Measurements from ENCODE around the gene SYT1. TPM values are rescaled to one million over a fixed set of nuclear protein-coding genes. Genes with fewer than 3 reads are reported as not detected.

Gene SYT1
- total RNA-seq, 1 experiment from 2014 or later, result 15.8 TPM

DNA sequence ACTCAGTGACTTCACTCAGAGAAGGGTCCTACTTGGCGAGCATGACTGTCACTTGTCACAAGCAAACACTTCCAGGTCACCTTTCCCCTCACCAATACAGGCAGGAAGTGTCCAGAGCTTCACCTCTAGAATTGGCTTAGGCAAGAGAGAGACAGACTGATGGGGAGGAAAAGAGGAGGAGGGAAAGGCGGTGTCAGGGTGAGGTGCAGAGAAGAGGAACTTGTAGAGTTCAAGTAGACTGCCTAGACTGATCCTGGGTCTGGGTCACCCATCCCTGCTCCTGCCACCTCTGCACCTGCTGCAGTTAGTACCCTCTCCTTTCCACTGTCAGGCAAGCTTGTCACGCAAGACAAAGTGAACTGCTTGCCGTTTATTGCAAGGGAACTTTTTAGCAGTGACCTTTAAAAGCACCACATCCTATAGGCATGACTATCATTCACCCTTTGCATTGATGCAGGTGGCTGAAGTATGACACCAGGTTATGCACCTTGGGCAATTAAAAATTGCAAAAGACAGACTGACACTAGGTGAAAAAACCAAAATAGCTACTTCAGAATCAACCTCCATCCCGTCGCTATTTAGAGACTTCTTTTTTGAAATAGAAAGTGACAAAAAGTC, 292.4 kb downstream of the SYT1 start:
- H4K91ac ChIP-seq (ENCODE audit: insufficient read length, low read depth, low read length), result no peak overlapping the region
- H2BK20ac ChIP-seq (ENCODE audit: low read depth, low read length, poor library complexity, severe bottlenecking), result no peak overlapping the region
- no peaks in the 10 kb centered on the region for H3K23me2 ChIP-seq (ENCODE audit: insufficient read length, low read depth, low read length, poor library complexity, severe bottlenecking)
- no peak overlapping the region for H2BK120ac ChIP-seq (ENCODE audit: low read depth, low read length, poor library complexity, severe bottlenecking)
- no peak overlapping the region for H3K9ac ChIP-seq (ENCODE audit: extremely low read depth, insufficient read length, low read length)
- no peak overlapping the region for H4K5ac ChIP-seq (ENCODE audit: insufficient read length, low read depth, low read length)
- DNase-seq, result no peak
- no peak overlapping the region for H3K4me2 ChIP-seq (ENCODE audit: insufficient read depth, insufficient read length, low read length)
- no peaks in the 10 kb centered on the region for H3K79me2 ChIP-seq (ENCODE audit: insufficient read depth, low read length)
- no peak overlapping the region for H3K56ac ChIP-seq (ENCODE audit: insufficient read length, low read depth, low read length)
- Mint-ChIP-seq H3K4me3 (no peak overlapping the region), H3K27ac (no peak overlapping the region; a peak in 1 of 7 replicates), H3K36me3 (ENCODE audit: insufficient read depth in 1 of 3, low read depth in 3 of 3) (no peaks in the 10 kb centered on the region), H3K27me3 (ENCODE audit: low read depth) (no peaks in the 10 kb centered on the region), H3K9me3 (no peaks in the 10 kb centered on the region), H3K4me1 (no peaks in the 10 kb centered on the region)
- no peaks in the 10 kb centered on the region for H3K79me1 ChIP-seq (ENCODE audit: insufficient read depth, low read depth, low read length, poor library complexity, severe bottlenecking)
- H2AK5ac ChIP-seq (ENCODE audit: insufficient read length, low read length), result no peak overlapping the region
- H3K27me3 ChIP-seq (ENCODE audit: insufficient read depth, low read length), result no peaks in the 10 kb centered on the region
- no peak overlapping the region for H3K18ac ChIP-seq (ENCODE audit: insufficient read length, low read depth, low read length)
- no peak overlapping the region for H3K4ac ChIP-seq (ENCODE audit: low read depth, low read length)
- H4K8ac ChIP-seq (replicated peaks; ENCODE audit: insufficient read length, low read depth, low read length), result no peak overlapping the region
- no CpG with 5 or more reads among the region's 6 CpGs for WGBS (ENCODE audit: extremely low coverage, insufficient read length, low lambda C conversion rate)
- no peak overlapping the region for H2BK15ac ChIP-seq (ENCODE audit: low read depth, low read length)
- no peaks in the 10 kb centered on the region for H3K9me3 ChIP-seq (ENCODE audit: control insufficient read depth, low read depth, low read length)
- no peak overlapping the region for H3K23ac ChIP-seq (ENCODE audit: insufficient read length, low read depth, low read length)
- no peaks in the 10 kb centered on the region for H4K20me1 ChIP-seq (ENCODE audit: control insufficient read depth, insufficient read depth, insufficient read length)
- H3K4me1 ChIP-seq (ENCODE audit: insufficient read depth, low read length), result no peaks in the 10 kb centered on the region
- H3K27ac ChIP-seq (ENCODE audit: insufficient read length, low read depth, low read length), result no peak overlapping the region
- no peak overlapping the region for H2BK12ac ChIP-seq (ENCODE audit: insufficient read length, low read depth, low read length)
- H3T11ph ChIP-seq (ENCODE audit: low read length), result no peak overlapping the region
- TF ChIP-seq, protein P1, sequence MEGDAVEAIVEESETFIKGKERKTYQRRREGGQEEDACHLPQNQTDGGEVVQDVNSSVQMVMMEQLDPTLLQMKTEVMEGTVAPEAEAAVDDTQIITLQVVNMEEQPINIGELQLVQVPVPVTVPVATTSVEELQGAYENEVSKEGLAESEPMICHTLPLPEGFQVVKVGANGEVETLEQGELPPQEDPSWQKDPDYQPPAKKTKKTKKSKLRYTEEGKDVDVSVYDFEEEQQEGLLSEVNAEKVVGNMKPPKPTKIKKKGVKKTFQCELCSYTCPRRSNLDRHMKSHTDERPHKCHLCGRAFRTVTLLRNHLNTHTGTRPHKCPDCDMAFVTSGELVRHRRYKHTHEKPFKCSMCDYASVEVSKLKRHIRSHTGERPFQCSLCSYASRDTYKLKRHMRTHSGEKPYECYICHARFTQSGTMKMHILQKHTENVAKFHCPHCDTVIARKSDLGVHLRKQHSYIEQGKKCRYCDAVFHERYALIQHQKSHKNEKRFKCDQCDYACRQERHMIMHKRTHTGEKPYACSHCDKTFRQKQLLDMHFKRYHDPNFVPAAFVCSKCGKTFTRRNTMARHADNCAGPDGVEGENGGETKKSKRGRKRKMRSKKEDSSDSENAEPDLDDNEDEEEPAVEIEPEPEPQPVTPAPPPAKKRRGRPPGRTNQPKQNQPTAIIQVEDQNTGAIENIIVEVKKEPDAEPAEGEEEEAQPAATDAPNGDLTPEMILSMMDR (conservative IDR thresholded peaks at IDR 0.05), result no peak
- H2BK5ac ChIP-seq (ENCODE audit: insufficient read length, low read length), result no peak overlapping the region
- no peak overlapping the region for H2AFZ ChIP-seq (ENCODE audit: low read length)
- H3K14ac ChIP-seq (ENCODE audit: insufficient read depth, low read length), result no peak overlapping the region

All from H9 (cell line).